Measurements from ENCODE around the gene SLC10A1.

The SLC10A1 gene

GRCh38 chr14:69808919-69809808 lies 12.1 kb upstream of the SLC10A1 start:
- DNase-seq, result no peak

- DNase-seq, result no peak
Observed at GRCh38 chr14:69807192-69807591, 10.2 kb upstream of the SLC10A1 start.

- no peak for DNase-seq
Observed at GRCh38 chr14:69804902-69805301, 7.9 kb upstream of the SLC10A1 start.

DNA sequence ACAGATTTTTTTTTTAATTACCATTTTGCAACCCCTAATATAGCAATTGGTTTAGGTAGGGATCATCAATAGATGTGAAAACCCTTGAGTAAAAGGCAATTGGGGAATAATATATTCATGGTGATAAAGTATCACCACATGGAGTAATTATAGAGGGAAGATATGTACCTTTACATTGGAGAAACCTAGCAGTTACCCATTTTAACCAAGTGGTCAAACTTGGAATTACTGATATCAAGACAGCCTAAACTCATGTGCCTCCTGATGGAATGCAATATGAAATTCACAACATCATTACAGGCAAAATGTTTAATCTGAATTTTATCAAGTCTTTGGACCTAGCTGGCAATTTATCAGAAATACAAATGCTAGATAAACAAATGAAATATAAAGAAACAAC lies 6.7 kb upstream of the SLC10A1 start:
- no peak for DNase-seq

GRCh38 chr14:69798339-69798735 lies 1.3 kb upstream of the SLC10A1 start:
- no peak for DNase-seq

- DNase-seq, result no peak
Observed at GRCh38 chr14:69797573-69798338, 715 bp upstream of the SLC10A1 start.

DNA sequence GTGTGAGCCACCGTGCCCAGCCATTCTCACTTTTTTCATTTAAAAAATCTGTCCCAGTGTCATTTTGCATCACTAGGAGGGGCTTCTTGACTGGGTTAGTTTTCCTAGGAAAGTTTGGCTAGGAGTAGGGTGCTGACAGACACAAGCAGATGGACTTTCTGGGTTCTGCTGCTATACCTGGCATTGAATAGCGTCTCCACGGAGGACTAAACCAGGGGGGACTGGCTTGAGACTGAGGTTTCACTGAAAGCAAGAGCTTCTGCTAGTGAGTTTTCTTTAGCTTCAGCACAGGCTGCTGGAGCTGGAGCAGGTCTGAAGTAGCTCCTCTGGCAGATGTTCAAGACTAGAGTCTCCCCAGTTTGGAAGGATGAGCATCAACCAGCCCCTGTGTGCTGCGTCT lies 1.4 kb downstream of the SLC10A1 start:
- DNase-seq, result no peak

DNA sequence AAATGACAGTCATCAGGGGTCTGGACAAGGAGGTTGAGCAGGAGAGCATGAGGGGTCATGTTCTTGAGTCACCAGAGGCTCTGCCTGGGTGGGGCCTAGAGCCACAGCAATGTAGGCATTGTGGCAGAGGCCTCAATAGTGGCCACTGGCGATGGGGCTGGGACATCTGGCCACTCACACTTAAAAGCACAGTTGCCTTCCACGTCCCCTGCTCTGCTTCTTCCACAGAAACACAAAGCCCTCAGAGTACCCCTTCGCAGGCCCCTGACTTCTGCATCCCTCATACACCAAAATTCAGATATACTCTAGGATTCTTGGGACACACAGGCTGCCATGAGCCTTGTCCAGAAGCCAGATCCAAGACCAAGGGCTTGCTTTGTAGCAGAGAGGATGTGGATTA lies 2.2 kb downstream of the SLC10A1 start:
- no peak for DNase-seq

- no peak for DNase-seq
Observed at GRCh38 chr14:69792887-69793421, 4.1 kb downstream of the SLC10A1 start.

DNA sequence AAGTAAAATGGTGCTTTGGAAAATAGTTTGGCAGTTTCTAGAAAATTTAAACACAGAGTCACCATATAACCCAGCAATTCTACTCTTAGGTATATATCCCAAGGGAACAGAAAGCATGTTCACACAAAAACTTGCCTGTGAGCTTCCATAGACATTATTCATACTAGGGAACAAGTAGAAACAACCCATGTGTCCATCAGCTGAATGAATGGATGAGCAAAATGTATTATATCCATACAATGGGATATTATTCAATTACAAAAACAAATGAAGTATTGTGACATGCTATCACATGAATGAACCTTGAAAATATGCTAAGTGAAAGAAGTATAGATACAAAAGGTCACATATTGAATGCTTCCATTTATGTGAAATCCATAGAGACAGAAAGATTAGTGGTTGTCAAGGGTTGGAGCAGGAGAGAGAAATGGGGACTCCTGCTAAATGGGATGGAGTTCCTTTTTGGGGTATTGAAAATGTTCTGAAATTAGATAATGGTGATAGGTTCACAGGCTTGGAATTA lies 7.9 kb downstream of the SLC10A1 start:
- no peak for DNase-seq

DNA sequence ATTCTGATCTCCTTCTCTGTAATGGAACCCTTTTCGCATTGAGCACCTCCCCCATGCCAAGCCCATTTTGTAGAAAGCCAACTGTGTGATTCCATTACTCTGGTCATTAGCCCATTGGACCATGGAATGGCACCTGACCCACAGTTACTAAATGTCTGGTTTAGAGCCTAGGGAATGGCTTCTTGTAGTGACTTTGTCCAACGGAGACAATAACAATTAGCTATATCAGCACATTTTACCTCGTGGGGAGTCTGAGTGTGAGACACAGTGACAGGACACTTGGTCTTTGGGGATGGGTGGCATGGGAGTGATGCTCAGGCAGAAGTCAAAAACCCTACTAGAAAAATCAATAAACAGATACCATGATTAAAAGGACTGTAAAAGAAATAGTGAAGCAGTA lies 10.4 kb downstream of the SLC10A1 start:
- no peak for DNase-seq

DNA sequence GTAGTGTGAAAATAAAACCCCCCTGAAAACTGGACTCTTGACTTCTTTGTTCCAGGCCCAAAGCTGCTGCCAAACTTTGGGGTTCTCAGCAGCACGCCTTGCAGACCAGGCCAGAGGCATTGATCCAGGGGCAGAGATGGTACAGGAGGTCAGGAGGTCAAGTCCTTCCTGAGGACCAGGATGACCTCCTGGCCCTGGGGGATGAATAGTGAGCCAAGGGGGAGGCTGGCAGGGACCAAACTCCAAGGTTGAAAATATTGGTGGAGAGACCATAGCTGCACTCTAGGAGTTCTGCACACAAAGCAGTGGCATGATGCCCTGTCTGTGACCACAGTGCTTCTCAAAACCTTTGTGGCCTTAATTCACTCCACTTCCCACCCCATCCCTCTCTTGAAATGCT lies 12.1 kb downstream of the SLC10A1 start:
- no peak for DNase-seq

DNA sequence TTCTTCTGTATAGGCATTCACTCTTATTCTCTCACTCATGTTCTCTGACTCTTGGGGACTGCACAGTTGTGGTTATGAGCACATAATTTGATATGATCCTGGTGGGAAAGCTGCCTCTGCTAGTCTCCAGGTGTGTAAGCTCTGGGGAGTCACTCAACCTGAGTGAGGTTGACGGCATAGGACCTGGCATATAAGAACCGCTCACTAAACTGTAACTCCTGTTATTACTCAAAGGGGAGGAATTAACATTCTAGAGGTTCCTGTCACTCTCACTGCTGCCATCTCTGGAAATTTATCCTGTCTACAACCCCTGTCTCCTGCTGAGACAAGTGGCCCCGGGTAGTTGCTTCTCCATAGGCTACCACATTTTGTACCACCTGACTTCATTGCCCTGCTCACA lies 16.1 kb downstream of the SLC10A1 start:
- no peak for DNase-seq

- no peak for DNase-seq
Observed at GRCh38 chr14:69780092-69780491, 16.9 kb downstream of the SLC10A1 start.

DNA sequence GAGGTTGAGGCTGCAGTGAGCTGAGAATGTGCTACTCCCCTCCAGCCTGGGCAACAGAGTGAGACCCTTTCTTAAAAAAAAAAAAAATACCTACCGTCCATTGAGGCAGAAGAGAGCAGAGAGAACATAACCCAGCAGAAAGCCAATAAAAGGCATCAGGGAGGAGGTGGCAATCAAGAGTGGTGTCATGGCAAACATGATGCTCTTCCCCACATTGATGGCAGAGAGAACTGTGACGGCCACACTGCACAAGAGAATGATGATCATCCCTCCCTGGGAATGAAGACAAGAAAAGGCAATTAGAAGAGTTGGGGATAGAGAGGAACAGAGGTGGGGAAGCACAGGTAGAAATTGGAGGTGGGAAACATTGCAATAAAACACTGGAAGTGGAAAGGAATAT lies 18.0 kb downstream of the SLC10A1 start:
- DNase-seq, result no peak

GRCh38 chr14:69776875-69777453 lies 20.1 kb downstream of the SLC10A1 start:
- no peak for DNase-seq

- DNase-seq, result no peak
Observed at GRCh38 chr14:69775012-69775411, 22.0 kb downstream of the SLC10A1 start.

DNA sequence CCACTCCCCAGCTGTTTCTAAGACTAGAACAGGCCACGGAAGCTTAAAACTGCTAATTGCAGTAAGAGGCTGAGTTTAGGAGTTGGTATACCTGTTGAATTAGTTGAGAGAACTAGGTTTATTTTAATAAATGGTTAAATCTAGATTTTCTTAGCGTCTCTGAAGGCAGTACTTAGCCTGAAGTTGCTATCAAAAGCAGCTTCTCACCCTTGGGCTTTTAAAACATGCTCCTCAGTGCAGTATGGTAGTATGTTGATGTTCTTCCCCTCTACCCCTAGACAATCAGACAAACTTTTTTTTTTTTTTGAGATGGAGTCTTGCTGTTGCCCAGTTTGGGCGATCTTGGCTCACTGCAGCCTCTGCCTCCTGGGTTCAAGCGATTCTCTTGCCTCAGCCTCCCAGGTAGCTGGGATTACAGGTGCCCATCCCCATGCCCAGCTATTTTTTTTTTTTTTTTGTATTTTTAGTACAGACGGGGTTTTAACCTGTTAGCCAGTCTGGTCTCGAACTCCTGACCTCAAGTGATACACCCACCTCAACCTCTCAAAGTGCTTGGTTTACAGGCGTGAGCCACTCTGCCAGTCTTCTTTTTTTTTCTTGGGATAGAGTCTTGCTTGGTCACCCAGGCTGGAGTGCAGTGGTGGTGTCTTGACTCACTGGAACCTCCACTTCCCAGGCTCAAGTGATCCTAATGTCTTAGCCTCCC lies 23.3 kb downstream of the SLC10A1 start:
- no peak for DNase-seq

GRCh38 chr14:69772082-69773017 lies 24.7 kb downstream of the SLC10A1 start:
- no peak for DNase-seq

DNA sequence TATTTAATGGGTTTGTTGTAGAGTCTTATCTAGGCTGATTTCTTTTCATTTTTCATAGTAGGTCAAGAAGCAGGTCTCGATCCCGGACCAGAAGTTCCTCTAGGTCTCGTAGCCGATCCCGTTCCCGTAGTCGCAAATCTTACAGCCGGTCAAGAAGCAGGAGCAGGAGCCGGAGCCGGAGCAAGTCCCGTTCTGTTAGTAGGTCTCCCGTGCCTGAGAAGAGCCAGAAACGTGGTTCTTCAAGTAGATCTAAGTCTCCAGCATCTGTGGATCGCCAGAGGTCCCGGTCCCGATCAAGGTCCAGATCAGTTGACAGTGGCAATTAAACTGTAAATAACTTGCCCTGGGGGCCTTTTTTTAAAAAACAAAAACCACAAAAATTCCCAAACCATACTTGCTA lies 25.9 kb downstream of the SLC10A1 start:
- no peak for DNase-seq

- DNase-seq, result no peak
Observed at GRCh38 chr14:69770559-69770958, 26.5 kb downstream of the SLC10A1 start.

- no peak for DNase-seq
Observed at GRCh38 chr14:69769623-69770022, 27.4 kb downstream of the SLC10A1 start.

Measured in hematopoietic multipotent progenitor cell treated with erythropoietin and hydrocortisone succinate and interleukin-3 and kit ligand, for 8 days (in vitro differentiated cells).